MV-4-11 (cell line): ENCODE measurements around the gene TEDC1.

Experiments used
- DNase-seq: peaks from one replicate; lab custom pipeline; 2025; lab: John Stamatoyannopoulos, UW

TEDC1 gene

GRCh38 chr14:105496831-105497591, 6.0 kb downstream of the TEDC1 start:
- no peak for DNase-seq

- DNase-seq: no peak
Observed at GRCh38 chr14:105497671-105498429, 6.8 kb downstream of the TEDC1 start.

DNA sequence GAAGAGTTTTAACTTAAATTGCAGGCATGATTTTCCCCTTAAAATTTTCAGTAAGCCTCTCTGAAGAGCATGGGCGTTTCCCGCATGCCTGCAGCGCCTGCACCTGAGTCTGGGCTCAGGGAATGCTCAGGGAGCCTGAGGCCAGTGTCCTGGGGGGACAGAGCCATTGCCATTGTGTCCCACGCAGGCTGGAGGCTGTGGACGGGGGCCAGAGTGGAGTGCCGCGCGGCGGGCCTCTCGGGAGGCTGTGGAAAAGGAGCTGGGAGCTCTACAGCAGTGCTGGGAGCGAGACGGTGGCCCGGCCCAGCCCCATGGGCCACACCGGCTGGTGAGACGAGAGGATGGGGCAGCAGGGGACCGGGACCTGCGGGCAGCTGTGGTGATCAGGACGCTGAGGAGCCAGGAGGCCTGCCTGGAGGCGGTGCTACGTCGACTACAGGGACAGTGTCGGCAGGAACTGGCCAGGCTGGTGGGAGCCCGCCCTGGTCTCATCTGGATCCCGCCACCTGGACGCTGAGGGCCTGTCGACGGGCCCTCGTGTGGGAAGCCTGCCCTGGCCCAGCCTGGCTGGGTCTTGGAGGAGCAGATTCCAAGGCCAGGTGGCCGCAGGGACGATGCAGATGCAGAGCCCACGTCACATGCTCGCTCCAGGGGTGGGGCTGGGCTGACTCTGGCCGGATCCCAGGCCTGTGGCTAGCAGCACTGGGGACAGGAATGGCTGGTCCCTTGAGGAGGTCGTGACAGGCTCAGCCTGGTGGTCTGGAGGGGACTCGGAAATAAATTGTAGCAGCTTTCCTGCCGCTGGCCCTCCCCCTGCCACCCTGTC, 7.6 kb downstream of the TEDC1 start:
- no peak for DNase-seq

- no peak for DNase-seq
Observed at GRCh38 chr14:105499256-105500035, 8.4 kb downstream of the TEDC1 start.

GRCh38 chr14:105500036-105500725, 9.1 kb downstream of the TEDC1 start:
- DNase-seq: no peak

GRCh38 chr14:105500726-105501101, 9.7 kb downstream of the TEDC1 start:
- DNase-seq: no peak

- no peak for DNase-seq
Observed at GRCh38 chr14:105501504-105502291, 10.7 kb downstream of the TEDC1 start.

- no peak for DNase-seq
Observed at GRCh38 chr14:105502446-105503295, 11.6 kb downstream of the TEDC1 start.

GRCh38 chr14:105503296-105503640, 12.2 kb downstream of the TEDC1 start:
- no peak for DNase-seq

DNA sequence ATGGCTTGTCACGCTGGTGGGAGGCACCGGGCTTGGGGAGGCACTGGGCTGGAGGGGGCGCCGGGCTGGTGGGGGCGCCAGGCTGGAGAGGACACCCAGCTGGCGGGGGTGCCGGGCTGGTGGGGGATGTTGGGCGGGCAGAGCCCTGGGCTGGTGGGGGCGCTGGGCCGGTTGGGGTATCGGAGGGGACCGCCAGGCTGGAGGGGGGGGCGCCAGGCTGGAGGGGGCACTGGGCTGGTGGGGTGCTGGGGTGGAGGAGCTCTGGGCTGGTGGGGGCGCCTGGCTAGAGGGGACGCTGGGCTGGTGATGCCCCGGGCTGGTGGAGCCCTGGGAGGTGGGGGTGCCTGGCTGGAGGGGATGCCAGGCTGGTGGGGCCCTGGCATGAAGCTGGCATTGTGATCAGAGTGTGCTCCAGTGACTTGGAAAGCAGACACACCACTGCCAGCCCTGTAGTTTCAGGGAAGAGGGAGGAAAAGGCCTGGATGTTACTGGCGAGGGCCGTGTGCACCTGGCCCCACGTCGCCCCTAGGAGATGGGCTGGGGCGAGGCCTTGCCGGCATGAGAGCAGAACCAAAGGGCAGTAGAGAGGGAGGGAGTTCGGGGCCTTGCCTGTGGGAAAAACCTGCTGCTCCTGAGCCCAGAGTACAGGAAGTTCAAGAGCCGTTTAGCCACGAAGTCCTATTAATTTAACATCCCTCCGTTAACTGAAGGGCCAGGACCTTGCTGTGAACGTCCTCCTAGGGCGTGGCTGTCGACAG, 13.1 kb downstream of the TEDC1 start:
- no peak for DNase-seq

DNA sequence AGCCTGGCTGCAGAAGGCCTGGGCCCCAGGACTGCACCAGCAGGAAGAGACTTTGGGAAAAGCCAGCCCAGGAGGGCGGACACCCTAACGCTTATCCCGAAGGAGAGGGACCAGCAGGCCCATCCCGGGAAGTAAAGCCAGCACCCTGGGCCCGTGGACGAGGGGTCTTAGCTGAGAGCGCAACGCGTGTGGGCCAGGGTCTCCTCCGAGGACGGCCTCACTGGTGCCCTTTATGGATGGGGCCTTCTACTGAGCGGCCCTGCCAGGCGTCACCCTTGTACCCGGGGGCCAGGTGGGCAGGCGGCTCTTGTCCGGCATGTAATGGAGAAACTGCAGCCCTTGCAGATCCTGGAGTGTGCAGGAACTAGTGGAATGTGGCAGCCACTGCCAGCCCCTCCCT, 14.1 kb downstream of the TEDC1 start:
- DNase-seq: no peak

GRCh38 chr14:105507247-105507646, 16.2 kb downstream of the TEDC1 start:
- DNase-seq: no peak

GRCh38 chr14:105508069-105508468, 17.0 kb downstream of the TEDC1 start:
- DNase-seq: no peak

GRCh38 chr14:105508601-105509000, 17.6 kb downstream of the TEDC1 start:
- DNase-seq: no peak

DNA sequence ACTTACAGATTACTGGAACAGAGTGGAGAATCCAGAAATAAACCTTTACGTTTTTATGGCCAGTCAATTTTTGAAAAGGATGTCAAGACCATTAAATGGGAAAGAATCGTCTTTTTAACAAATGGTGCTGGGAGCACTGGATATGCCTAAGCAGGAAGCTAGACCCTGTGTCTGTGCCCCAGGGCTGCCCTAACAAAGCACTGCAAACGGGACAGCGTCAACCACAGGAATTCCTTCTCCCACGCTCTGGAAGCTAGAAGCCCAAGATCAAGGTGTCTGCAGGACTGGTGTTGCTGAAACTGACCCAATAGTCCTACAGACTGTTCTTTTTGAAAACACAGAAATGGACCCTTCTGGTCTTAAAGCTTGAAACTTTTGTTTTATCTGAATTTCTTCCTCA, 26.1 kb downstream of the TEDC1 start:
- DNase-seq: no peak

GRCh38 chr14:105519946-105520698, 29.1 kb downstream of the TEDC1 start:
- no peak for DNase-seq

GRCh38 chr14:105525326-105525725, 34.3 kb downstream of the TEDC1 start:
- DNase-seq: no peak
